IPS-20b (cell line): ENCODE results near the gene LCK.
"Not testable (repeated sequence)": the region's sequence is repeated elsewhere in the genome, so short reads cannot be mapped to it uniquely, and the experiment has no call there.

ENCODE experiments used
- H3K27ac ChIP-seq: one replicate; pipeline ENCODE4 v1.5.1; 2013; ENCODE audit warnings: low read length
- H3K27me3 ChIP-seq: 2 replicates; pipeline ENCODE4 v1.6.1; 2013; ENCODE audit warnings: mild to moderate bottlenecking, low read length, inconsistent platforms; ENCODE audit not compliant: insufficient read depth
- H3K36me3 ChIP-seq: 2 replicates; pipeline ENCODE4 v1.6.1; 2013; ENCODE audit warnings: low read depth, mild to moderate bottlenecking, inconsistent platforms, low read length, moderate library complexity; ENCODE audit not compliant: insufficient read depth
- H3K4me1 ChIP-seq: 2 replicates; pipeline ENCODE4 v1.6.1; 2013; ENCODE audit warnings: mild to moderate bottlenecking, control low read depth, inconsistent platforms, low read length, moderate library complexity; ENCODE audit not compliant: insufficient read depth
- H3K4me3 ChIP-seq: 2 replicates; pipeline ENCODE4 v1.5.1; 2013; ENCODE audit warnings: mild to moderate bottlenecking, low read length, inconsistent platforms
- H3K9ac ChIP-seq: 2 replicates; pipeline ENCODE4 v1.6.1; 2013; ENCODE audit warnings: low read depth, mild to moderate bottlenecking, inconsistent platforms, low read length, moderate library complexity
- H3K9me3 ChIP-seq: 2 replicates; pipeline ENCODE4 v1.6.1; 2013; ENCODE audit warnings: mild to moderate bottlenecking, low read depth, low read length, inconsistent platforms; ENCODE audit not compliant: insufficient read depth

Gene LCK

DNA sequence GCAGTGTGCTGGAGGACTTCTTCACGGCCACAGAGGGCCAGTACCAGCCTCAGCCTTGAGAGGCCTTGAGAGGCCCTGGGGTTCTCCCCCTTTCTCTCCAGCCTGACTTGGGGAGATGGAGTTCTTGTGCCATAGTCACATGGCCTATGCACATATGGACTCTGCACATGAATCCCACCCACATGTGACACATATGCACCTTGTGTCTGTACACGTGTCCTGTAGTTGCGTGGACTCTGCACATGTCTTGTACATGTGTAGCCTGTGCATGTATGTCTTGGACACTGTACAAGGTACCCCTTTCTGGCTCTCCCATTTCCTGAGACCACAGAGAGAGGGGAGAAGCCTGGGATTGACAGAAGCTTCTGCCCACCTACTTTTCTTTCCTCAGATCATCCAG lies 34.6 kb downstream of the LCK start:
- Histone ChIP-seq H3K4me1 (no peaks in the 10 kb centered on the region), H3K9ac (no peak overlapping the region), H3K27me3 (no peaks in the 10 kb centered on the region), H3K36me3 (peaks cover 10% of the 10 kb centered on the region; the same call in 1 of the 2 replicates), H3K9me3 (no peaks in the 10 kb centered on the region), H3K27ac (no peak overlapping the region), H3K4me3 (no peak overlapping the region)

DNA sequence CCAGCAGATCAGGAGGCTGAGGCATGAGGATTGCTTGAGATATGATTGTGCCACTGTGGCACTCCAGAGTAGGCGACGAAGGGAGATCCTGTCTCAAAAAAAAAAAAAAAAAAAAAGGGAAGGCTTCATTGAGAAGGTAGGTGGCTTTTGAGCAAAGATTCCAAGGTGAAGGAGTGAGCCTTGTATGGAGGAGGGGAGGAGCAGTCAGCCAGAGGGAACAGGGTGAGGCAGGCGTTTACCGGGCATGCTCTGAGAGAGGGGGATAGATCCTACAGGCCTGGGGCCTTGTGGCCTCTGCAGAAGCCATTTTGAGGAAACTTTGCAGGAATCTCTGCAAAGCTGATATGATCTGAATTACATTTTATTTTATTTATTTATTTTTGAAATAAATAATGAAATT lies 35.7 kb downstream of the LCK start:
- no peaks in the 10 kb centered on the region for H3K27me3 ChIP-seq
- no peak overlapping the region; the same call in 1 of the 2 replicates for H3K9ac ChIP-seq
- no peaks in the 10 kb centered on the region for H3K9me3 ChIP-seq
- H3K4me1 ChIP-seq = no peaks in the 10 kb centered on the region
- 0 out of 2 replicates have a peak, but pooled peaks cover 6% of the 10 kb centered on the region for H3K36me3 ChIP-seq
- no peak overlapping the region for H3K27ac ChIP-seq
- no peak overlapping the region for H3K4me3 ChIP-seq

DNA sequence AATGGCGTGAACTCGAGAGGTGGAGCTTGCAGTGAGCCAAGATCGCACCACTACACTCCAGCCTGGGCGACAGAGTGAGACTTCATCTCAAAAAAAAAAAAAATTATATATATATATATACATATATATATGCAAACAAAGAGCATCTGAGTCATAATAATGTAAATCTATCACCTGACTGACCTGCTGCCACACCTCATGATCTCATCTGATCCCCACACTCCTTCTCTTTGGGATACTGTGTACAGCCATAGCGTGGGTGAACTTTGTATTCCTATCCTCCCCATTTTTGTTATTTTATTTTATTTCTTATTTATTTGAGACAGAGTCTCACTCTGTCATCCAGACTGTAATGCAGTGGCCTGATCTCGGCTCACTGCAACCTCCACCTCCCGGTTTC lies 38.2 kb downstream of the LCK start:
- no peak overlapping the region for H3K9ac ChIP-seq
- H3K27ac ChIP-seq = no peak overlapping the region
- no peaks in the 10 kb centered on the region for H3K9me3 ChIP-seq
- no peak overlapping the region for H3K4me3 ChIP-seq
- no peaks in the 10 kb centered on the region for H3K27me3 ChIP-seq
- 0 out of 2 replicates have a peak, but pooled peaks cover 6% of the 10 kb centered on the region for H3K36me3 ChIP-seq
- no peaks in the 10 kb centered on the region for H3K4me1 ChIP-seq

DNA sequence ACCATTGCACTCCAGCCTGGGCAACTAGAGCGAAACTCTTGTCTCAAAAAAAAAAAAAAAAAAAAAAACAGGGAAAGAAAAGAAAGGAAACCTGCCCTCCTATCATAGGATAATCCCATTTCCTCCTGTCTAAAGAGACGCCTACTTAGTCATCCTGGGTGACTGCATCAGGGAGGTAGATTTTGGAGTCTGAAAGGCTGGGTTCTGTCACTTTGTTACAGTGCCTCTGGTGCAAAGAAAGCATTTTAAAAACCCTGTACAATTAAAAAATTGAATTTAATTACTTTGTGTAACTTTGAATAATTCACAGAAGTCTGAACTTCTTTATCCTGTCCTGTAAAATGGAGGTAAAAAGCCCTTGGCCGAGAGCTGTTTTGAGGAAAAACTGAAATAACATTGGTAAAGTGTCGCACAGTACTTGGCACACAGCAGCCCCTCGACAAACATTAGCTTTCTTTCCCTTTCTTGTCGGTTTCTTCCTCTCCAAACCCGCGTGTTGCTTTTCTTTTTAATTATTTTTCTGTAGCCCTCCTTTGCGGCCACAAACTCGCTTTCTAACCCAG lies 40.2 kb downstream of the LCK start:
- no peaks in the 10 kb centered on the region for H3K36me3 ChIP-seq
- no peaks in the 10 kb centered on the region; the same call in 1 of the 2 replicates for H3K4me1 ChIP-seq
- H3K27ac ChIP-seq = no peak overlapping the region
- no peaks in the 10 kb centered on the region for H3K27me3 ChIP-seq
- peak overlapping the region; percentile 92 for H3K4me3 ChIP-seq
- H3K9ac ChIP-seq = peak overlapping the region; percentile 10; the same call in 1 of the 2 replicates
- no peaks in the 10 kb centered on the region for H3K9me3 ChIP-seq

DNA sequence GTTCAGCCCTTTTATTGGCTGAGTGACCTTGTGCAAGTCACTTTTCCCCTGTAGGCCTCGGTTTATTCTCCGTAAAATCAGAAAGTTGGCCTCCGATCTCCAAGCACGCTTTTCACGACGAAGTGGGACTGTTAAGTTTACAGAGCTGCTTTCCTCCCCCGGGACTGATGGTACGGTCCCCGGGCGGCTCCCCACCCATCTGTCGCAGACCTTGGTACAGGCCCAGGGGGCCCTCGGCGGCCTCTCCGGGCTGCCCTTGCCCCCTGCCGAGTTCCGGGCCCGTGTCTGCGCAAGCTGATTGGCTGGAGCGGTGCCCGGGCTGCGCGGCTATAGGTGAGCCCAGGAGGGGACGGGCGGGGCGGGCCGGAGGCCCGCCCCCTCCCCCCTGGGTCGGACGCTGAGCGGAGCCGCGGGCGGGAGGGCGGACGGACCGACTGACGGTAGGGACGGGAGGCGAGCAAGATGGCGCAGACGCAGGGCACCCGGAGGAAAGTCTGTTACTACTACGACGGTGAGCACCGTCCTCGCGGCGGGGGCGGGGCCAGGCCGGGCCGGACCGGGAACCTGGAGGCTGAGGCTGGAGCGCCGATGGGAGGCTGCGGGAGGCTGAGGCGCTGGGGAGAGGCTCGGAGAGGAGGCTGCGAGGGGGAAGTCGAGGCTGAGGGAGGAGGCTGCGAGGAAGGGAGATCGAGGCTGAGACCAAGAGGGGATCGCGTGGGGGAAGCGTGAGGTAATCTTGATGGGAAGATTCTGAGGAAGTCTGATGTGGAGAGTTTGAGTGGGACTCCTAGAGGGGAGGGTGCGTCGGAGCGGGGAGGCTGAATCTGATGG lies 40.9 kb downstream of the LCK start, which contains the start of gene HDAC1:
HDAC1 (plus strand) TSS at position 376 of the 831 bp plus-strand sequence; CDS start at position 463, 87 bp downstream.
- Histone ChIP-seq H3K4me1 (peaks cover 2% of the 10 kb centered on the region; the same call in 1 of the 2 replicates), H3K4me3 (peak within 1 kb of the TSS; percentile 92), H3K36me3 (no peaks in the 10 kb centered on the region), H3K9me3 (no peaks in the 10 kb centered on the region), H3K27me3 (no peaks in the 10 kb centered on the region), H3K9ac (peak within 1 kb of the TSS; percentile 80), H3K27ac (no peak within 1 kb of the TSS)

DNA sequence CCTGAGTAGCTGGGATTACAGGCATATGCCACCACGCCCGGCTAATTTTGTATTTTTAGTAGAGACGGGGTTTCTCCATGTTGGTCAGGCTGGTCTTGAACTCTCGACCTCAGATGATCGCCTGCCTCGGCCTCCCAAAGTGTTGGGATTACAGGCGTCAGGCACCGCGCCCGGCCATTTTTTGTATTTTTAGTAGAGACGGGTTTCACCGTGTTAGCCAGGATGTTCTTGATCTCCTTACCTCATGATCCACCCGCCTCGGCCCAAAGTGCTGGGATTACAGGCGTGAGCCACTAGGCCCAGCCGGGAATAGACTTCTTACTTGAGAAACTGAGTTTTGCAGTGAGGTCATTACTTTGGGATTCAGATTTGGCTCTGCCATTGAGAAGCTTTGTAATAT lies 47.1 kb downstream of the LCK start:
- H3K4me1 ChIP-seq, H3K4me3 ChIP-seq, H3K9ac ChIP-seq, H3K27ac ChIP-seq, H3K9me3 ChIP-seq, H3K27me3 ChIP-seq: not testable (repeated sequence)
- peaks cover 12% of the 10 kb centered on the region for H3K36me3 ChIP-seq

DNA sequence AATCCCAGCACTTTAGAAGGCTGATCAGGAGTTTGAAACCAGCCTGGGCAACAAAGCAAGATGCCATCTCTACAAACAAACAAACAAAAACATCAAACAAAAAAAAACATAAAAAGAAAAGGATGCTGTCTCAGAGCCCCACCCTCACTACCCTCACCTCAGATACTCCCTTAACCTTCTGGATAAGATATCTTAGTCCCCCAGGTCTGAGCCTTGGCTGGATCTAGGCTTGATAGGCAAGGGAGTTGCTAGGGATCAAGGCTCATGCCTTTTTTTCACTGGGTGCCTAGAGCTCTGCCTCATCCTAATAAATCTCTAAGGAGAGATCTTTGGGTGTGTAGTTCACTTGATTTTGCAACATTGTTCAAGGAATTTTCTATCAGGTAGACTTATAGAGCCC lies 48.3 kb downstream of the LCK start:
- Histone ChIP-seq H3K4me3 (no peak overlapping the region), H3K9ac (no peak overlapping the region), H3K9me3 (no peaks in the 10 kb centered on the region), H3K4me1 (peaks cover 2% of the 10 kb centered on the region; the same call in 1 of the 2 replicates), H3K27ac (no peak overlapping the region), H3K27me3 (no peaks in the 10 kb centered on the region), H3K36me3 (peaks cover 23% of the 10 kb centered on the region)

DNA sequence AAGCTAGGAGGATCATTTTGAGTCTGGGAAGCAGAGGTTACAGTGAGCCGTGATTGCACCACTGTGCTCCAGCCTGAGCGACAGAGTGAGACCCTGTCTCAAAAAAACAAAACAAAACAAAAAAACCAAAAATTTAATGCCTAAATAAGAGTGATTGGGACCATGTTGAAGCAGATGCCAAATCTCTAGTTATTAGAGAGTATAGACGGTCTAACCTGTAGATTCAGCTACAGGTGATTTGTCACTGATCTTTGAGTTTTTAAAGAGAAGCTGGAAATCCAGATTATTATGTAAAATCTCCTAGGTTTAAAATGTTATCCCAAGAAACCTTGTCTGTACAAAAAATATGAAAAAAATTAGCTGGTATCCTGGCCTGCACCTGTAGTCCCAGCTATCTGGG lies 52.3 kb downstream of the LCK start:
- H3K27me3 ChIP-seq = no peaks in the 10 kb centered on the region
- H3K9ac ChIP-seq = no peak overlapping the region
- peaks cover 4% of the 10 kb centered on the region; the same call in 1 of the 2 replicates for H3K9me3 ChIP-seq
- no peak overlapping the region for H3K4me3 ChIP-seq
- H3K4me1 ChIP-seq = no peaks in the 10 kb centered on the region
- peaks cover 49% of the 10 kb centered on the region for H3K36me3 ChIP-seq
- no peak overlapping the region for H3K27ac ChIP-seq

DNA sequence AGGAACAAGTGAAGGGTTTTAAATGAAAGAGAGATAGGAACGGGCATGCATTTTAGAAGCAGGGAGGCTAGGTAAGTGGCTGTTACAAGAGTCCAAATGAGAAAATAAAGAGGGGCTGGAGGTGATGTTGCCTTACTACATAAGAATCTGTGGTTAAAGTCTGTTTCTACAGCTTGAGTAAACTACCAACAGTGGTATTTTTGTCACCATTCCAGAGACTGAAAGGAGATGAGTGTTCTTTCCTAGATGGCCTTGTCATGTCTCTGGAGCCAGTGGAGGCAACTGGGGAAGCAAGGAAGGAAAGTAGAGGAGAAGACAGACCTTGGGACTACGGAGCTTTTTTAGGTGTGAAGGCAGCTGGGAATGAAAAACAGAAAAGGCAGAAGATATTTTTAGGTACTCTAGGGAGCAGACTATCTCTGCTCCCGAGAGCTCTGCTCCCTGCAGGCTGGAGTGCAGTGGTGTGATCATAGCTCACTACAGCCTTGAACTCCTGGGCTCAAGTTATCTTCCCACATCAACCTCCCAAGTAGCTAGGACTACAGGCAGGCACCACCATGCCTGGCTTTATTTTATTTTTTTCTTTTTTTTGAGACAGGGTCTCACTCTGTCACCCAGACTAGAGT lies 53.0 kb downstream of the LCK start:
- Histone ChIP-seq H3K27me3 (no peaks in the 10 kb centered on the region), H3K9me3 (peaks cover 4% of the 10 kb centered on the region; the same call in 1 of the 2 replicates), H3K9ac (no peak overlapping the region), H3K4me3 (no peak overlapping the region), H3K27ac (no peak overlapping the region), H3K4me1 (no peaks in the 10 kb centered on the region), H3K36me3 (peaks cover 49% of the 10 kb centered on the region)

DNA sequence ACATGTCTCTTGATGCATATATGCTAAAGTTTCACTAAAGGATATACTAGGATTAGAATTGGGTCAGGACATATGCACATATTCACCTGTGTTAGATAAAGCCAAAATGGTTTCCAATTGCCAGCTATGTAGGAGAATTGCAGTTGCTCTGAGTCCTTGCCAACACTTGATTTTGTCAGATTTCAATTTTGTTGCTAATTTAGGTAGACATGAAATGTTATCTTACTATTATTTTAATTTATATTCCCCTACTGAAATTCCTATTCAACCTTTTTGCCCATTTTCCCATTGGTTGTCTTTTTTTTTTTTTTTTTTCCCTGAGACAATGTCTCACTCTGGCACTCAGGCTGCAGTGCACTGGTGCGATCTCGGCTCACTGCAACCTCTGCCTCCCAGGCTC lies 54.2 kb downstream of the LCK start:
- Histone ChIP-seq H3K9ac (no peak overlapping the region), H3K36me3 (peaks cover 49% of the 10 kb centered on the region), H3K9me3 (peaks cover 4% of the 10 kb centered on the region; the same call in 1 of the 2 replicates), H3K4me1 (no peaks in the 10 kb centered on the region), H3K27ac (no peak overlapping the region), H3K27me3 (no peaks in the 10 kb centered on the region), H3K4me3 (no peak overlapping the region)

DNA sequence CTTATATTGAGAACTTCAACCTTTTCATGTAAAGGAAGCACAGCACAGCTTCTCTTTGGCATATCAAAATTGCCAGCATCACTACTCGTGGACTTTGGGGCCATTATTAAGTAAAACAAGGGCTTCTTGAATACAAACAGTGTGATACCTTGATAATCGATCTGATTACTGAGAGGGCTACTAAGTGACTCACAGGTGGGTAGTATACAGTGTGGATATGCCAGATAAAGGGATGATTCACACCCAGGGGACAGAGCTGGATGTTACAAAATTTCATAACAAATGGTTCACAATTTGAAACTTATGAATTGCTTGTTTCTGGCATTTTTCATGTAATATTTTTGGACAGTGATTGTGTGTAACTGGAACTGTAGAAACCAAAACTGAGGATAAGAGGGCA lies 56.3 kb downstream of the LCK start:
- no peaks in the 10 kb centered on the region for H3K27me3 ChIP-seq
- no peak overlapping the region for H3K4me3 ChIP-seq
- H3K36me3 ChIP-seq = peaks cover 46% of the 10 kb centered on the region
- no peak overlapping the region for H3K9ac ChIP-seq
- peaks cover 4% of the 10 kb centered on the region; the same call in 1 of the 2 replicates for H3K9me3 ChIP-seq
- no peaks in the 10 kb centered on the region for H3K4me1 ChIP-seq
- H3K27ac ChIP-seq = no peak overlapping the region
